ENCODE measurements around the gene PLB1.

PLB1 gene

GRCh38 chr2:28523902-28524301, 28.0 kb downstream of the PLB1 start:
- TF ChIP-seq CTCF (conservative IDR thresholded peaks at IDR 0.05; ENCODE audit: low read depth): no peak
- ChIA-PET CTCF (interaction anchor here (0.6 kb wide), 1 partner anchor 130 kb away, joined by 3 read pairs; no protein-coding TSS in a partner anchor), POLR2A (ENCODE audit: low non-redundant PET) (no interaction called here)
- no peak overlapping the region for H3K27ac ChIP-seq
- no peak for DNase-seq (ENCODE audit: low spot score)

DNA sequence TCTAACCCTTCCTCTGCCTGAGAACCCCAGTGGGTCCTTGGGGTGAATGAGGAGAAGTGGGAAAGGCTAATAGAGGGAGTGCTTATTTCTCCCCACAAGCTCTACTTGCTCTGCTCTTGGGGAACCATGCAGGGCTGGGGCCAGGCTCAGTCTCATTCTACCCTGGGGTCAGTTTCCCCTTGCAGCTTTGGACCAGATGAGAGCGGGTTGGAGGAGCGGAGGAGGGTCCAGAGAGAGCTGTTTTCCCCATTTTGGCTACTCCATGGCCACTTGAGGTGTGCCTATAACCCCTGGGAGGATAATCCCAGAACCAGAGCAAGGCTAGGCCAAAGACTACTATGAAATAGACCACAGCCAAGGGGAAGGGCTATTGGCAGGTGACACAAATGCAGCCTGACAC, 29.6 kb downstream of the PLB1 start:
- DNase-seq (ENCODE audit: low spot score): no peak
- ChIA-PET POLR2A (ENCODE audit: low non-redundant PET) (no interaction called here), CTCF (interaction anchor here (0.7 kb wide), 1 partner anchor 11 kb away, joined by 3 read pairs; no protein-coding TSS in a partner anchor)
- TF ChIP-seq CTCF (conservative IDR thresholded peaks at IDR 0.05; ENCODE audit: low read depth): no peak
- H3K27ac ChIP-seq: no peak overlapping the region

DNA sequence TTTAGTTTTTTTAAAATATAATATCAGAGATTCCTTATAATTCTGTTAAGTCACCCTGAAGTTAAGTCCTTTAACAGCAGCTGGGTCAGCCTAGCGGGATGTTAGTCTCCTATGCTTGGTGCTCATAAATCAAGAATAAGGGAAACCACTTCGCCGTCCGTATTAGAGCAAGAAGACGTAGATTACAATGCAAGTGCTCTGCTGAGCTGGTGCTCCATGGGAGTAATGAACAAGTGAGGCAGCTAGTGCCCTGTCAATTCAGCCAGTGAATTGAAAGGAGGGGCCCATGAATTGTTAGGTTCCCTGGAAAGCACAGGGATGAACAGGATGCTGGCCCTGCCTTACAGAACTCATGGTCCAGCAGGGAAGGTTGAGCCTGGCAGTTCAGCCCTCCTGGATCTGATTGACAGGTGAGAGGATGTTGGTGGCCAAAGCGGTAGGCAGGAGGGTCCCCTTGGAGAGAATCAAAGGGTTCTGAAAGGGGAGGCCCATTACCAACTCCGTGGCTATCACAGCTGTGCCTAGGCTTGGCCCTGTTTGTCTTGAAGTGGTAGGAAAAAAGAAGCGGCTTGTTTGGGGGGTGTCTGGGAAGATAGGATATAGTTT, 30.8 kb downstream of the PLB1 start:
- no peak for DNase-seq (ENCODE audit: low spot score)
- TF ChIP-seq CTCF (conservative IDR thresholded peaks at IDR 0.05; ENCODE audit: low read depth): no peak
- ChIA-PET POLR2A (ENCODE audit: low non-redundant PET) (no interaction called here), CTCF (no interaction called here)
- no peak overlapping the region for H3K27ac ChIP-seq

- no peak overlapping the region for H3K27ac ChIP-seq
- no peak for TF ChIP-seq CTCF (conservative IDR thresholded peaks at IDR 0.05; ENCODE audit: low read depth)
- no peak for DNase-seq (ENCODE audit: low spot score)
- ChIA-PET POLR2A (ENCODE audit: low non-redundant PET) (no interaction called here), CTCF (no interaction called here)
Observed at GRCh38 chr2:28527196-28527595, 31.3 kb downstream of the PLB1 start.

DNA sequence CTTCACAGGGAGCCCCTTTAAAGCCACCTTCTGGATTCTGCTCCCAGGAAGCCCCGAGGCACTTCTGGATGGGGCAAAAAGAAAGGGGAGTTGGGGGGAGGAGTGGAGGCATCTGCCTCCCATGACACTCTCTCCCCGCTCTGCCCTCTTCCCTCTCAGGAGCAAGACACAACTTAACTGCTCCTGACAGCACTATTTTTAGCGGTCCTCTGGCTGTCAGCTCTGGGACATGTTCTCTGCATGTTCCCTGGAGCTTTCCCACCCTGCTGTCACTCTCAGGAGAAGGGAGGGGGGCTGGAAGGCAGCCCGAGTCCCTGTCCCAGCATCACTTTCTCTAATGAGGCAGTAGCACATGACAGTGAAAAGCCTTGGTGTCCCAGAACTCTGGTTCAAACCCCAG, 32.3 kb downstream of the PLB1 start:
- POLR2A ChIA-PET (ENCODE audit: low non-redundant PET): no interaction called here
- no peak for DNase-seq (ENCODE audit: low spot score)
- TF ChIP-seq CTCF (conservative IDR thresholded peaks at IDR 0.05; ENCODE audit: low read depth): no peak
- H3K27ac ChIP-seq: no peak overlapping the region
- CTCF ChIA-PET: interaction anchor here (0.6 to 0.7 kb wide), 2 partner anchors 108 to 751 kb away, joined by 3 to 4 read pairs; no protein-coding TSS in a partner anchor

GRCh38 chr2:28530782-28531181, 34.9 kb downstream of the PLB1 start:
- no peak for DNase-seq (ENCODE audit: low spot score)
- POLR2A ChIA-PET (ENCODE audit: low non-redundant PET): interaction anchor here (0.6 kb wide), 1 partner anchor 15 kb away, joined by 3 read pairs; no protein-coding TSS in a partner anchor
- CTCF ChIA-PET: no interaction called here
- no peak for TF ChIP-seq CTCF (conservative IDR thresholded peaks at IDR 0.05; ENCODE audit: low read depth)
- no peak overlapping the region for H3K27ac ChIP-seq

Data from RWPE1 (cell line).